GM12891 (cell line): ENCODE measurements around the gene SCD5.

Source experiments
- PAX5 ChIP-seq: IDR thresholded peaks from 2 replicates; pipeline ENCODE4 v1.6.1; 2011; ENCODE audit warnings: low read length, moderate library complexity, mild to moderate bottlenecking; ENCODE audit not compliant: insufficient read depth, severe bottlenecking
- POLR2A ChIP-seq: IDR thresholded peaks from 2 replicates; pipeline ENCODE4 v1.6.1; 2011; ENCODE audit warnings: low read depth, low read length, control low read depth
- POLR2AphosphoS5 ChIP-seq: IDR thresholded peaks from 2 replicates; pipeline ENCODE4 v1.6.1; 2011; ENCODE audit warnings: low read depth, low read length, control low read depth
- POU2F2 ChIP-seq: IDR thresholded peaks from 2 replicates; pipeline ENCODE4 v1.6.1; 2011; ENCODE audit warnings: low read depth, mild to moderate bottlenecking, control low read depth, low read length, moderate library complexity
- SPI1 ChIP-seq: IDR thresholded peaks from 2 replicates; pipeline ENCODE4 v1.6.1; 2011; ENCODE audit warnings: low read depth, low read length, control low read depth
- TAF1 ChIP-seq: IDR thresholded peaks from 2 replicates; pipeline ENCODE4 v1.6.1; 2011; ENCODE audit warnings: low read depth, low read length, control low read depth

- TF ChIP-seq TAF1 (no peak), POLR2AphosphoS5 (no peak), POLR2A (no peak), POU2F2 (no peak), SPI1 (no peak), PAX5 (no peak)
These were observed 110.4 kb downstream of the SCD5 start for GRCh38 chr4:82688091-82688795.
